ENCODE measurements around the gene KIF2A.

The KIF2A gene

DNA sequence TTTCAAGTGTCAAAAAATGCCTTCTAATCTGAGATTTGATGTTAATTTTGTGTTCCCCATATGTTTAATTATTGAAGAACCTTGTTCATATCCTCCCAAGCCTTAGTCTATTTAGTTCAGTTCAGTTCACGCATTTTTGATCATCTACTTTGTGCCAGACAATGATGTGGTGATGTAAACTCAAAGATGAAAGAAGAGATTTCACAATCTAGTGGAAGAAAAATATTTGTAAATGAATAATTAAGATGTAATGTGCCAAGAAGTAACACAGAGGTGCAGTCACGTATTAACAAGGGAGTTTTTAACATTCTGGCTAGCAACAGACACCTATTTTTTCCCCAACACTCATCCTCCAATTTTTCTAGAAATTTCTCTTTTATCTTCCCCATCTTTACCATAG is 22.1 kb upstream of the KIF2A start:
- intact Hi-C loops (cut with DNase I; ENCODE audit: low total_unique reads): no loop called here
- DNase-seq: no peak
- TF ChIP-seq CTCF (IDR thresholded peaks at IDR 0.05): no peak
- H3K4me1 ChIP-seq: no peaks in the 10 kb centered on the region
- H3K27ac ChIP-seq: no peak overlapping the region
- no peaks in the 10 kb centered on the region for H3K9me3 ChIP-seq
- H3K4me3 ChIP-seq: no peak overlapping the region
- H3K36me3 ChIP-seq: no peaks in the 10 kb centered on the region
- no peaks in the 10 kb centered on the region for H3K27me3 ChIP-seq

GRCh38 chr5:62284946-62285891 is 20.8 kb upstream of the KIF2A start:
- H3K27me3 ChIP-seq: no peaks in the 10 kb centered on the region
- no peaks in the 10 kb centered on the region for H3K4me1 ChIP-seq
- TF ChIP-seq CTCF (IDR thresholded peaks at IDR 0.05): no peak
- H3K9me3 ChIP-seq: no peaks in the 10 kb centered on the region
- no peak overlapping the region for H3K4me3 ChIP-seq
- intact Hi-C loops (cut with DNase I; ENCODE audit: low total_unique reads): no loop called here
- no peaks in the 10 kb centered on the region for H3K36me3 ChIP-seq
- DNase-seq: no peak
- H3K27ac ChIP-seq: no peak overlapping the region

DNA sequence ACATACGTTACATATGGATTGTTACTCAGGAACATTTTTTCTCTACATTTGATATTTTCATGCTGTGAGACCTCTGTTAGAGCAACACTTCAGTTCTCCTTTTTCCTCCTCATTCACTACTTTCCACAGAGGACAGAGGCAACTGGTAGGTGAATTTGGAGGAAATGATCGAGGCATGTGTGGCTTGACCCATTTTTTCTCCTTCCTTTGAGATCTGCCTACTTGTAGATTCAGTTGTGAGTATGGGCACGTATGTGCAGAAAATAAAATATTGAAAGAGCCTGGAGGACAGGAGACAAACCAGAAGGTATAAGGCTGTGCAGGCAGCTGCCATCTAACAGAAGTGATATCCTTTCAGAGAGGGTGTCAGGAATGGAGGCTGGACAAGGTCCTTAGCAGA is 19.2 kb upstream of the KIF2A start:
- Histone ChIP-seq H3K9me3 (no peaks in the 10 kb centered on the region), H3K36me3 (no peaks in the 10 kb centered on the region), H3K4me1 (no peaks in the 10 kb centered on the region), H3K4me3 (no peak overlapping the region), H3K27ac (no peak overlapping the region), H3K27me3 (no peaks in the 10 kb centered on the region)
- no peak for DNase-seq
- intact Hi-C loops (cut with DNase I; ENCODE audit: low total_unique reads): no loop called here
- TF ChIP-seq CTCF (IDR thresholded peaks at IDR 0.05): no peak

DNA sequence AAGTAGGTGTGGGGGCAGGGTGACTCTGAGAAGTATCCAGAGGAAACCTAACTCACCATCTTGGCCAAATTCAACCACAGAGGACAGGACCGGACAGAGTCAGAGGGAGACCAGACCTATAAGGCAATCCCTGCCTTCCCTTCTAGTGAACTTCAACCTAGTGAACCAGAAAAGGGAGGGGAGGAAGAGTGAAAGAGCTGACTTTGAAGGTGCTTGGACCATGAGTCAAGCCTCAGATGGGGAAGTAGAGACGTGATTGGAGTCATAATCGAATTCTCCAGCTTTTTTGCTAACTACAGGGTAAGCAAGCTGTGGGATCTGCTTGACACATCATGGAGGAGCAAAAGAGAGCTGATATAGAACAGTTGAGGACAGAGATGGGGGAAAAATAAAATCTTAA is 18.8 kb upstream of the KIF2A start:
- Histone ChIP-seq H3K27me3 (no peaks in the 10 kb centered on the region), H3K27ac (no peak overlapping the region), H3K36me3 (no peaks in the 10 kb centered on the region), H3K4me1 (no peaks in the 10 kb centered on the region), H3K9me3 (no peaks in the 10 kb centered on the region), H3K4me3 (no peak overlapping the region)
- intact Hi-C loops (cut with DNase I; ENCODE audit: low total_unique reads): no loop called here
- no peak for DNase-seq
- TF ChIP-seq CTCF (IDR thresholded peaks at IDR 0.05): no peak

DNA sequence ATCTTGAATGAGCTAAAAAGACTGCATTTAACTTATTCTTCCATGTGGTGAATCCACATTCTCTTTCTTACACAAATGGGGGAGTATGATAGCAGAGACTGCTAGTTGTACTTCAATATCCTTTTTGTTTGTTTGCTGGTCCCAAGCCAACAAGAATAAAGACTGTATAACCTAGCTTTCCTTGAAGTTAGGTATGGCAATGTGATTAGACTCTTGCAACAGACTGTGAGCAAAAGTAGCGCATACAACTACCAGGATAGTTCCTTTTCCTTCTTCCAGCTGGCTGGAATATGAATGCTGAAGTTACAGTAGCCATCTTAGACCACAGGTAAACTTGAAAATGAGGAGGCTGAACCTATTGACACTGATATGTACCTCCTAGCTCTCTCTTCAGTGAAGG is 17.9 kb upstream of the KIF2A start:
- no peaks in the 10 kb centered on the region for H3K9me3 ChIP-seq
- intact Hi-C loops (cut with DNase I; ENCODE audit: low total_unique reads): no loop called here
- H3K27me3 ChIP-seq: no peaks in the 10 kb centered on the region
- TF ChIP-seq CTCF (IDR thresholded peaks at IDR 0.05): no peak
- DNase-seq: no peak
- no peak overlapping the region for H3K27ac ChIP-seq
- H3K4me3 ChIP-seq: no peak overlapping the region
- H3K36me3 ChIP-seq: no peaks in the 10 kb centered on the region
- no peaks in the 10 kb centered on the region for H3K4me1 ChIP-seq
